Glomerular endothelial cell (primary cell): ENCODE data around the gene PPP1R14C. TPM values are rescaled to one million over a fixed set of nuclear protein-coding genes. Genes with fewer than 3 reads are reported as not detected.

Experiments
- DNase-seq: peaks from one replicate; pipeline ENCODE4 v3.0.0-alpha.2; 2011; ENCODE audit warnings: low read depth, low spot score; ENCODE audit errors: extremely low read depth
- total RNA-seq: library from RNA; depleted of rRNA; stranded (reverse); fragments of >200 nt; gene quantifications from 2 replicates; pipeline ENCODE4 v1.2.3, GENCODE V29; 2015

The PPP1R14C gene
- total RNA-seq, 1 donor from 2014 or later: 3.0 TPM

GRCh38 chr6:150189122-150189521 is 46.3 kb downstream of the PPP1R14C start:
- no peak for DNase-seq

- no peak for DNase-seq
These were observed 49.0 kb downstream of the PPP1R14C start for GRCh38 chr6:150191809-150192208.

GRCh38 chr6:150194195-150194594 is 51.4 kb downstream of the PPP1R14C start:
- no peak for DNase-seq

- no peak for DNase-seq
These were observed 53.2 kb downstream of the PPP1R14C start for GRCh38 chr6:150195996-150196417.

GRCh38 chr6:150196942-150197745 is 54.3 kb downstream of the PPP1R14C start:
- no peak for DNase-seq

- no peak for DNase-seq
These were observed 55.7 kb downstream of the PPP1R14C start for GRCh38 chr6:150198532-150198931.

GRCh38 chr6:150199241-150199640 is 56.4 kb downstream of the PPP1R14C start:
- no peak for DNase-seq

- no peak for DNase-seq
These were observed 57.7 kb downstream of the PPP1R14C start for GRCh38 chr6:150200428-150201100.

- DNase-seq: no peak
These were observed 58.4 kb downstream of the PPP1R14C start for GRCh38 chr6:150201285-150201684.

GRCh38 chr6:150201772-150202329 is 59.0 kb downstream of the PPP1R14C start:
- no peak for DNase-seq

- no peak for DNase-seq
These were observed 59.6 kb downstream of the PPP1R14C start for GRCh38 chr6:150202404-150202803.

- DNase-seq: no peak
These were observed 60.1 kb downstream of the PPP1R14C start for GRCh38 chr6:150202934-150203333.

GRCh38 chr6:150203378-150203777 is 60.5 kb downstream of the PPP1R14C start:
- DNase-seq: no peak

- DNase-seq: no peak
These were observed 61.2 kb downstream of the PPP1R14C start for GRCh38 chr6:150203871-150204545.

- no peak for DNase-seq
These were observed 62.0 kb downstream of the PPP1R14C start for GRCh38 chr6:150204705-150205472.

- no peak for DNase-seq
These were observed 65.2 kb downstream of the PPP1R14C start for GRCh38 chr6:150207931-150208570.

GRCh38 chr6:150208611-150209352 is 65.9 kb downstream of the PPP1R14C start:
- DNase-seq: no peak

GRCh38 chr6:150209415-150209814 is 66.6 kb downstream of the PPP1R14C start:
- DNase-seq: no peak
